Epithelial cell of proximal tubule (primary cell): ENCODE data around the gene PTPRG. TPM values are rescaled to one million over a fixed set of nuclear protein-coding genes. Genes with fewer than 3 reads are reported as not detected.

Source experiments
- DNase-seq: peaks from one replicate; pipeline ENCODE4 v3.0.0-alpha.2; 2011; ENCODE audit warnings: low read depth
- H3K4me3 ChIP-seq: 2 replicates; pipeline ENCODE4 v1.5.1; 2011; ENCODE audit warnings: low read depth, mild to moderate bottlenecking, low read length
- total RNA-seq: library from RNA; depleted of rRNA; stranded (reverse); fragments of >200 nt; gene quantifications from 2 replicates; pipeline ENCODE4 v1.2.3, GENCODE V29; 2015
- TF ChIP-seq, protein P1 (sequence below): conservative IDR thresholded peaks from 2 replicates; pipeline ENCODE4 v1.5.1; 2012; ENCODE audit warnings: low read depth, mild to moderate bottlenecking, low read length

The PTPRG gene
- total RNA-seq, 1 donor from 2014 or later, result 13.5 TPM

DNA sequence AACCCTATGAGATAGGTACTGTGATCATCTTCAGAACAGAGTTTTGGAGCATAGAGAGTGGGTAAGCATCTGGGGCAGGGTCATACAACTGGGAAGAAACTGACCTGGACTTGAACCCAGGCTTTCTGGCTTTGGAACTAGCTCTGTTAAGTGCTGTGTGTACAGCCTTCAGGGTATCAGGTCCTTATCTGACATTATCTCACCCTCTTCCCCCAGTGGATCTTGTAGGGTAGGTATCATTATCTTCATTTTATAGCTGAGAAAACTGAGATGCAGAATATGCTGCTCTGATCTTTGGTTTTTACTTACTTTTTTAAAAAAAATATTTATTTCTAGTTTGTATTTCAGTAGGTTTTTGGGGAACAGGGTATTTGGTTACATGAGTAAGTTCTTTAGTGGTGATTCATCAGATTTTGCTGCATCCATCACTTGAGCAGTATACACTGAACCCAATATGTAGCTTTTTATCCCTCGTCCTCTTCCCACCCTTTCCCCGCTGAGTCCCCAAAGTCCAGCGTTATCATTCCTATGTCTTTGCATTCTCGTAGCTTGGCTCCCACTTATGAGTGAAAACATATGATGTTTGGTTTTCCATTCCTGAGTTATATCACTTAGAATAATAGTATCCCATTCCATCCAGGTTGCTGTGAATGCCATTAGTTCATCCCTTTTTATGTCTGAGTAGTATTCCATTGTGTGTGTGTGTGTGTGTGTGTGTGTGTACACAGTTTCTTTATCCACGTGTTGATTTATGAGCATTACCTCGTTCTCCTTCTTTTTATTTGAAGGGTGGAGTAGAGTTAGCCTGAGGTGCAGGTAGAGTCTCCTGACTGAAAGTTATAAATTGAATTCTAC is 271.2 kb downstream of the PTPRG start:
- no peak for DNase-seq
- TF ChIP-seq, protein P1, sequence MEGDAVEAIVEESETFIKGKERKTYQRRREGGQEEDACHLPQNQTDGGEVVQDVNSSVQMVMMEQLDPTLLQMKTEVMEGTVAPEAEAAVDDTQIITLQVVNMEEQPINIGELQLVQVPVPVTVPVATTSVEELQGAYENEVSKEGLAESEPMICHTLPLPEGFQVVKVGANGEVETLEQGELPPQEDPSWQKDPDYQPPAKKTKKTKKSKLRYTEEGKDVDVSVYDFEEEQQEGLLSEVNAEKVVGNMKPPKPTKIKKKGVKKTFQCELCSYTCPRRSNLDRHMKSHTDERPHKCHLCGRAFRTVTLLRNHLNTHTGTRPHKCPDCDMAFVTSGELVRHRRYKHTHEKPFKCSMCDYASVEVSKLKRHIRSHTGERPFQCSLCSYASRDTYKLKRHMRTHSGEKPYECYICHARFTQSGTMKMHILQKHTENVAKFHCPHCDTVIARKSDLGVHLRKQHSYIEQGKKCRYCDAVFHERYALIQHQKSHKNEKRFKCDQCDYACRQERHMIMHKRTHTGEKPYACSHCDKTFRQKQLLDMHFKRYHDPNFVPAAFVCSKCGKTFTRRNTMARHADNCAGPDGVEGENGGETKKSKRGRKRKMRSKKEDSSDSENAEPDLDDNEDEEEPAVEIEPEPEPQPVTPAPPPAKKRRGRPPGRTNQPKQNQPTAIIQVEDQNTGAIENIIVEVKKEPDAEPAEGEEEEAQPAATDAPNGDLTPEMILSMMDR, result no peak

GRCh38 chr3:61839256-61839655 is 277.9 kb downstream of the PTPRG start:
- DNase-seq, result no peak
- TF ChIP-seq, protein P1, result no peak
- no peak overlapping the region for H3K4me3 ChIP-seq

More for the DNA sequence above, 271.2 kb downstream of the PTPRG start:
- H3K4me3 ChIP-seq, result no peak overlapping the region

- DNase-seq, result peak; percentile 64
- H3K4me3 ChIP-seq, result peak overlapping the region; percentile 9
- TF ChIP-seq, protein P1, result no peak
These were observed 279.9 kb downstream of the PTPRG start for GRCh38 chr3:61841111-61841845.

- DNase-seq, result no peak
- H3K4me3 ChIP-seq, result no peak overlapping the region
- TF ChIP-seq, protein P1, result no peak
These were observed 280.6 kb downstream of the PTPRG start for GRCh38 chr3:61841988-61842387.

GRCh38 chr3:61844346-61844745 is 283.0 kb downstream of the PTPRG start:
- H3K4me3 ChIP-seq, result no peak overlapping the region
- TF ChIP-seq, protein P1, result no peak

DNA sequence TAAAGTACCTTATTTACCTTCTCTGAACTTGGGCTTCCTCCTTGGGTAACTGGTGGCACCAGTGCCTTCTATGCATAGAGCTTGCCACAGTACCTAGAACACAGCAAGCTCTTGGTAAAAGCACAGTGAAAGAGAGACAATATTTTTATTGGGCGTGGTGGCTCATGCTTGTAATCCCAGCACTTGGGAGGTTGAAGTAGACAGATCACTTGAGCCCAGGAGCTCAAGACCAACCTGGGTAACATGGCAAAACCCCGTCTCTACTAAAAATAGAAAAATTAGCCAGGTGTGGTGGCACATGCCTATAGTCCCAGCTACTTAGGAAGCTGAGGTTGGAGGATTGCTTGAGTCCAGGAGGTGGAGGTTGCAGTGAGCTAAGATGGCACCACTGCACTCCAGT is 285.1 kb downstream of the PTPRG start:
- DNase-seq, result no peak
- H3K4me3 ChIP-seq, result no peak overlapping the region
- TF ChIP-seq, protein P1, result no peak

More at GRCh38 chr3:61844346-61844745, 283.0 kb downstream of the PTPRG start:
- no peak for DNase-seq
